HG03558 (cell line): ENCODE data around the gene NUCKS1.

Experiments
- ATAC-seq: cut with Tn5 transposase; IDR thresholded peaks from one replicate; pipeline ENCODE4 v1.9.1; 2021; ENCODE audit warnings: moderate number of reproducible peaks; ENCODE audit not compliant: unreplicated experiment; ENCODE audit errors: extremely low read depth

The NUCKS1 gene

GRCh38 chr1:205672970-205673369, 77.0 kb downstream of the NUCKS1 start:
- no peak for ATAC-seq

DNA sequence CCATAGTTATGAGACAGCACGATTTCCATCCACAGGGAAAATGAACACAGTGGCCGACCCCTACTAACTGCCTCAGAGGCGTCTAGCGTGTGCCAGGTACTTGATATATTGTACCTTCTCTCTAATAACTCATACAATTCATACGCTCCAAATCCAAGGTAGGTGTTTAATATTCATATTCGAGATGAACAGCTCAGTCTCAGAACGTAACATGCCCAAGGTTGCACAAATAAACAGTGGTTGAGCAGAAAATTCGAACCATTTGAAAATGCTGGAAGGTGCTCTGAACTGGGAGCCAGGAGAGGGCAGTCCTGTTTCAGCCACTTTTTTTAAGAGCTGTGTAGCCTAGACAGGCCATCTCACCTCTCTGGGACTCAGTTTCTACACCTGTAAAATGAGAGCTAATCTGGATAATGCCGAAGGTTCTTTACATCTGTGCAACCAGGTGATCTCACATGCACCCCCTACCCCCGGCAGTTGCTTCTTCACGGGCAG, 77.5 kb downstream of the NUCKS1 start:
- no peak for ATAC-seq

DNA sequence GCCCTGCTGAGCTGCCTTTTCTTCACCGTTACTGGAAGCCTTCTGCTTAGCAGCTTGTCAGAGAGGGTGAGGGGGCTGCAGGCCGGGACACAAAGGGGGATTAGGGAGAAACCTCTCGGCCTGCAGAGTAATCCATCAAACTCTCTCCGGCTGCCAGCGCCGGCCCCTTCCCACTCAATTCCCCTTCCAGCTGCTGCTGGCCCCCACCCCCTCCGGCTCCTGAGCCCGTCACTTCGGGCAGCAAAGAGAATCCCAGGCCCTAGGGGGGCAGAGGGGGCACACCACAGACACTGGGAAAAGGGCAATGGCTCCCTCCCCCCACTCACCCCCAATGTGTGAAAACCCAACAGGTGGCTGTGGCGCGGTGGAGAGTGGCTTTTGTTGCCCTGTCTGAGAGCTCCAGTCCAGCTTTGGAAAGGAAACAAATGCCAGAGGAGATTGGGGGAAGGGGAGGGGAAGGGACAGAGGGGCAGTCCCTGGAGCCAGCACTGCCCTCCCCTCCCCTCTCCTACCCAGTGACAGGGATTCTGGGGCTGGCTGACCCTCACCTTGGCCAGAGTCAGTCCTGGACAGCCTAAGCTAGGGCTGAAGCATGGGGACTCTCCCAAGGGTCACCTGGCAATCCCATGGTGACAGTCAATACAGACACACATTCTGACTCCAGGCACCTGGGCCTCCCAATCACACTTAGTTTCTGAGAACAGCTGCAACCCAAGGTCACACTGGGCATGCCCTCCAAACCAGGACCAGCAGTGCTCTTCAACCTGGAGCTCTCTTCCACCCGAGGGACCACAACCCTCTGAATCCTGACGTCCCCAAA, 79.2 kb downstream of the NUCKS1 start:
- ATAC-seq, result no peak

- ATAC-seq, result no peak
Observed at GRCh38 chr1:205670150-205670446, 79.9 kb downstream of the NUCKS1 start.

- no peak for ATAC-seq
Observed at GRCh38 chr1:205669341-205670149, 80.4 kb downstream of the NUCKS1 start.

- ATAC-seq, result no peak
Observed at GRCh38 chr1:205668951-205669340, 81.0 kb downstream of the NUCKS1 start.

DNA sequence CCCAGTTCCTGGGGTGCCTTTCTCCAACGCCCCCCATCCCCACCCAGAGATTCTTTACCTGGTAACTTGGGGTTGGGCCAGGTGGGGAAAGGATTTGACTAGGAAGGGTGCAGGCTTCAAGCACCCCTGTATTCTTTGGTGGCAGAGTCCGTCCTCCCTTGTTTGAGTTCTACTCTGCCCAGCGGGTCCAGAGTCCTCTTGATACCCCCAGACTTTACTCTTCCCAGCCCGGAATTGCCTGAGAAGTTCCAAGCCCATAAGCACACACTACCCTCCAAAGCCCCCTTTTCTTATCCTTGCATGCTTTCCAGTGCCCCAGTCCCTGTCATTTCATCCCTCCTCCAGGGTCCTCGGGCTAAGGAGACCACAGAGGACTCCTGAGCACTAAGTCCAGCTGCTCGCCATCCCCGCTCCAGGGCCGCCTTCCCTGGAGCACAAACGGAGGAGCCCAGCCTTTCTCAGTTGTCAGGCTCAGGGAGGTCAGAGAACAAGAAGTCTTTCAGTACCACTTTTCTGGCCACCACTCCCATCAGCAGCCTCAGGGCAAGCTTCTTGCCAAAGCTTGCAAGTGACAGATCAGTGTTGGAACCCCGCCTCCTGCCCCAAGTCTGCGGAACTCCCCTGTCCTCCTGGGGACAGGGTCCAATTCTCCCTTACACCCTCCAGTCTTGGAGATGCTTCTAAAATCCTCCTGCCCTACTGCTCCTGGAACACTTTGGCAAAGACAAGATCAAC, 81.9 kb downstream of the NUCKS1 start:
- no peak for ATAC-seq

- ATAC-seq, result no peak
Observed at GRCh38 chr1:205666372-205667166, 83.4 kb downstream of the NUCKS1 start.

- ATAC-seq, result no peak
Observed at GRCh38 chr1:205665201-205666045, 84.6 kb downstream of the NUCKS1 start.

GRCh38 chr1:205664399-205665017, 85.5 kb downstream of the NUCKS1 start:
- ATAC-seq, result no peak

DNA sequence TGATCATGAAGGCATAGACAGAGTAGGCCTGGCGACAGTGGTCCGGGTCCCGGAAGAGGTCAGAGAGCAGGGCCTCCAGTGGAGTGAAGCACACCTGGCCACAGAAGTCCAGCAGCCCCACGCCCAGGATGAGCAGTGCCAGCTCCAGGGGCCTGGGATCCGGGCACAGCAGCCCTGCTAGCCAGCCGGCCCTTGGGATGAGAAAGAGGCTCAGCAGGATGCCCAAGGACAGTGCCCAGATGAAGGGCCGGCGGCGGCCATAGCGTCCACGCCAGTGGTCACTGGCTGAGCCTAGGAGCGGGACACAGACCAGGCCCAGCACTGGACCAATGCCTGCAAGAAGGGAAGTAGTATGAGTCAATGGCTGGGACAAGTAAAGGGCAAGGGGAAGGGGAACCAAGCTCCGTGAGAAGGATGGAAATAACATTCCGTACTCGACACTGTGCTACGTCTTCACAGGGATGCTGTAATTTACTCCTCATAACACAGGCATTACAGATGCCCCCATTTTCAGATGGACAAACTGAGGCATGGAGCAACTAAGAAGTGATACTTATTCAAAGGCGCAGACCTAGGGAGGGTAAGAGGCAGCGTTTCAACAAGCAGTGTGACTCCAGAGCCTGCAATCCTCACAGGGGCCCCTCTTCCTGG, 86.6 kb downstream of the NUCKS1 start:
- ATAC-seq, result no peak
